Measurements from ENCODE around the gene NPM1. TPM values are rescaled to one million over a fixed set of nuclear protein-coding genes. Genes with fewer than 3 reads are reported as not detected.

Gene NPM1
- total RNA-seq, 1 experiment from 2014 or later = 2,265 TPM

DNA sequence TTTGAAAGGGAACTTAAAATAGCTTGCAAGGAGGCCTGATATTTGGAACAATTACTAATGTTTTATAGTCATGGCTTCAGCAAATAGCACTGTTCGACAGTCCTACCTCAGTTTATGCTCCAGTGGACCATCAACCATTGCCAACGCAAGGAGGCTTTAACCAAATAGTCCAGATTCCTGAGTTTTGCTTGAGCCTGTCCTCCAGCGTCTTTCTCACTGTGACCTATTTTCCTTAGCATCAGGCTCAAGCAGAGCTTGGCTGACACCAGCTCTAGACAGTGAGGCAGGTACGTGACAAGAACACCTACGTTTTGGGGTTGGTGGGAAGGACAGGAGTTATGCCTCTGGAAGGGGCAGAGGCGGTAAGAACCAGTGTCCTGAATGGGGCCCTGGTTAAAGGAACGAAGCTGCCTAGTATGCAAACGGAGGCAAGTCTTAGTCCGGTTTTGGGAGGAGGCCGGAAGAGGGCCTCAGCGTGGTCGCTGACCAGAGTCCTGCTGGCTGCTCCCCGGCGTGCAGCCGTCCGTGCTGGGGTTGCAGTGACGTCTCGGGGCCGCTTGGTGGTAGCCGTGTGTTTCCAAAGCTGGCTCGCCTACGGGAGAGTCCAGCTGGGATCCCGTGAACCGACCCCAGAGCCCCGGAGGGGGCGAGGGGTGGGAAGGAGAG is 30.8 kb downstream of the NPM1 start:
- peak; percentile 88 for DNase-seq
- no TSS peak for BruUV-seq (replicated peaks)
- peak overlapping the region; percentile 61 for H3K4me3 ChIP-seq (ENCODE audit: low read length)
- H4K20me1 ChIP-seq (ENCODE audit: low read length) = peaks cover 31% of the 10 kb centered on the region
- ATAC-seq = peak; percentile 76
- ChIA-PET POLR2A (ENCODE audit: unreplicated experiment) (interaction anchor here (0.5 kb wide), 1 partner anchor 16 kb away, joined by 3 read pairs; no protein-coding TSS in a partner anchor), CTCF (interaction anchor here (0.7 to 1.1 kb wide), 4 partner anchors 10 to 534 kb away, joined by 3 read pairs; no protein-coding TSS in a partner anchor)
- no peaks in the 10 kb centered on the region for H3K79me2 ChIP-seq (ENCODE audit: low read length)
- no peak overlapping the region for H3K27ac ChIP-seq (ENCODE audit: low read length)
- TF ChIP-seq, protein P1, sequence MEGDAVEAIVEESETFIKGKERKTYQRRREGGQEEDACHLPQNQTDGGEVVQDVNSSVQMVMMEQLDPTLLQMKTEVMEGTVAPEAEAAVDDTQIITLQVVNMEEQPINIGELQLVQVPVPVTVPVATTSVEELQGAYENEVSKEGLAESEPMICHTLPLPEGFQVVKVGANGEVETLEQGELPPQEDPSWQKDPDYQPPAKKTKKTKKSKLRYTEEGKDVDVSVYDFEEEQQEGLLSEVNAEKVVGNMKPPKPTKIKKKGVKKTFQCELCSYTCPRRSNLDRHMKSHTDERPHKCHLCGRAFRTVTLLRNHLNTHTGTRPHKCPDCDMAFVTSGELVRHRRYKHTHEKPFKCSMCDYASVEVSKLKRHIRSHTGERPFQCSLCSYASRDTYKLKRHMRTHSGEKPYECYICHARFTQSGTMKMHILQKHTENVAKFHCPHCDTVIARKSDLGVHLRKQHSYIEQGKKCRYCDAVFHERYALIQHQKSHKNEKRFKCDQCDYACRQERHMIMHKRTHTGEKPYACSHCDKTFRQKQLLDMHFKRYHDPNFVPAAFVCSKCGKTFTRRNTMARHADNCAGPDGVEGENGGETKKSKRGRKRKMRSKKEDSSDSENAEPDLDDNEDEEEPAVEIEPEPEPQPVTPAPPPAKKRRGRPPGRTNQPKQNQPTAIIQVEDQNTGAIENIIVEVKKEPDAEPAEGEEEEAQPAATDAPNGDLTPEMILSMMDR (conservative IDR thresholded peaks at IDR 0.05; ENCODE audit: low read depth, low read length) = peak; percentile 98
- no peak for TF ChIP-seq EZH2phosphoT487 (IDR thresholded peaks at IDR 0.05; ENCODE audit: borderline replicate concordance, low read length)
- H3K27me3 ChIP-seq (ENCODE audit: low read length) = peaks cover 24% of the 10 kb centered on the region
- no peaks in the 10 kb centered on the region for H3K9me3 ChIP-seq (ENCODE audit: low read length)
- H3K4me2 ChIP-seq (ENCODE audit: low read length) = peak overlapping the region; percentile 84
- peaks cover 15% of the 10 kb centered on the region for H3K4me1 ChIP-seq (ENCODE audit: insufficient read depth, low read length)
- H3F3A ChIP-seq (ENCODE audit: low read length, unreplicated experiment) = peaks cover 7% of the 10 kb centered on the region
- H3K36me3 ChIP-seq (ENCODE audit: low read depth, low read length) = peaks cover 2% of the 10 kb centered on the region; the same call in 1 of the 2 replicates
- intact Hi-C loops (cut with micrococcal nuclease) = loop anchor here (1.0 to 10.0 kb wide), 3 partner anchors 432 to 626 kb away; no protein-coding TSS in a partner anchor
- H3K9me2 ChIP-seq (replicated peaks; ENCODE audit: low read length) = no peaks in the 10 kb centered on the region
- no peak overlapping the region for H2AFZ ChIP-seq (ENCODE audit: low read length)
- no peak overlapping the region for H3K9ac ChIP-seq (ENCODE audit: low read length)

DNA sequence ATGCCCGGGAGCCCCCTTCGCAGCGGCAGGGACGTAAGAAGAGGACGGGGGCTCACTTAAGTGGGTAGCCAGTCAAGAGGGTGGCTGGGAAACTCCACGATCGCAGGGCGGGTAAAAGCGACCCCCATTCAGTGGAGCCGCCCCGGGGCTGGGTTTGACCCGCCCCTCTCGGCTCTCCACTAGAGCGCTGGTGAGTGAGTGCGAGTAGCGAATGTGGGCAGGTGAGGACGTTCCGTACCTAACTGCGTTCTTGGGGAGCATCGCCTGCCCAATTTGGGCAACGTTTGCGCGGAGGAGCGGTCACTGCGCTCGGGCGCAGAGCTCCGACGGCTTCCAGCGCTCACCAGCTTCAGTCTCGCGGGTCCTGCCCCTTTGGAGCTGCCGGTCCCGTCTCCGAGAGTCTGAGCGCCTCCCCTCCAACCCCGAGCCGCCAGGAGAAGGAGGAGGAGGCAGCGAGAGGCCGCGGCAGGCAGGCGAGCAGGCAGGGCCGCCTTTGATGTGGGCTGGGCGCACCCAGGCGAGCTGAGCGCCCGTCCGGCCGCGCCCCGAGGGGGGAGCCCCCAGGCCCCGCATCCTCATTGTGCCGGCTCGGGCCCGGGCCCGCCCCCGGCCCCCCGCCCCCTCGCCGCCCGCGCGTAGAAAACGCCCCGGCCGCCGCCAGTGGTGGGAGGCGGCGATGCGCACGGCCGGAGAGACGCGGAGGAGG is 31.5 kb downstream of the NPM1 start, which contains the start of gene FGF18:
Gene FGF18 (plus strand): TSS at position 666 of the 706 bp plus-strand sequence. CDS start 553 bp downstream, outside the sequence.
- H3K9ac ChIP-seq (ENCODE audit: low read length) = no peak within 1 kb of the TSS
- no peak within 1 kb of the TSS for H3K27ac ChIP-seq (ENCODE audit: low read length)
- TF ChIP-seq, protein P1 (conservative IDR thresholded peaks at IDR 0.05; ENCODE audit: low read depth, low read length) = peak; percentile 44; the same call in 1 of the 2 replicates
- no peak for TF ChIP-seq EZH2phosphoT487 (IDR thresholded peaks at IDR 0.05; ENCODE audit: borderline replicate concordance, low read length)
- peak within 1 kb of the TSS; percentile 61 for H3K4me3 ChIP-seq (ENCODE audit: low read length)
- no peaks in the 10 kb centered on the region for H3K9me3 ChIP-seq (ENCODE audit: low read length)
- BruUV-seq (replicated peaks) = no TSS peak
- no peaks in the 10 kb centered on the region for H3K9me2 ChIP-seq (replicated peaks; ENCODE audit: low read length)
- peak; percentile 50 for DNase-seq
- H4K20me1 ChIP-seq (ENCODE audit: low read length) = peaks cover 29% of the 10 kb centered on the region
- H3K4me1 ChIP-seq (ENCODE audit: insufficient read depth, low read length) = peaks cover 15% of the 10 kb centered on the region
- H2AFZ ChIP-seq (ENCODE audit: low read length) = no peak within 1 kb of the TSS
- peak within 1 kb of the TSS; percentile 84 for H3K4me2 ChIP-seq (ENCODE audit: low read length)
- H3K36me3 ChIP-seq (ENCODE audit: low read depth, low read length) = no peaks in the 10 kb centered on the region
- ATAC-seq = peak; percentile 32
- ChIA-PET POLR2A (ENCODE audit: unreplicated experiment) (interaction anchor here (0.5 kb wide), 1 partner anchor 16 kb away, joined by 3 read pairs; no protein-coding TSS in a partner anchor), CTCF (interaction anchor here (0.6 to 1.1 kb wide), 4 partner anchors 11 to 211 kb away, joined by 3 to 5 read pairs (median 3); no protein-coding TSS in a partner anchor)
- peaks cover 4% of the 10 kb centered on the region for H3F3A ChIP-seq (ENCODE audit: low read length, unreplicated experiment)
- H3K79me2 ChIP-seq (ENCODE audit: low read length) = no peaks in the 10 kb centered on the region
- intact Hi-C loops (cut with micrococcal nuclease) = loop anchor here (1.0 to 10.0 kb wide), 3 partner anchors 432 to 626 kb away; no protein-coding TSS in a partner anchor
- peaks cover 24% of the 10 kb centered on the region for H3K27me3 ChIP-seq (ENCODE audit: low read length)
